Suprapubic skin (tissue), 4 donors: ENCODE data around the gene CD2AP. TPM values are rescaled to one million over a fixed set of nuclear protein-coding genes. Genes with fewer than 3 reads are reported as not detected.

Experiments
- DNase-seq, 2 donors: peaks; one replicate each; pipeline ENCODE4 v3.0.0-alpha.2; 2019; ENCODE audit warnings: low spot score in 2 of 2
- H3K27ac ChIP-seq: fragments of 200-600 bp; sonication (generic); one replicate; pipeline ENCODE4 v1.5.1; 2019
- H3K27me3 ChIP-seq: fragments of 200-600 bp; sonication (generic); one replicate; pipeline ENCODE4 v1.5.1; 2019
- H3K36me3 ChIP-seq: fragments of 200-600 bp; sonication (generic); one replicate; pipeline ENCODE4 v1.5.1; 2019
- H3K4me1 ChIP-seq: fragments of 200-600 bp; sonication (generic); one replicate; pipeline ENCODE4 v1.5.1; 2019
- H3K4me3 ChIP-seq: fragments of 200-600 bp; sonication (generic); one replicate; pipeline ENCODE4 v1.5.1; 2019; ENCODE audit warnings: mild to moderate bottlenecking
- H3K9me3 ChIP-seq: fragments of 200-600 bp; sonication (generic); one replicate; pipeline ENCODE4 v1.5.1; 2019
- CTCF ChIP-seq, 2 donors: fragments of 200-600 bp in 1 of 2; fragments of 450-650 bp in 1 of 2; sonication (generic) in 1 of 2; IDR thresholded peaks; one replicate each; pipeline ENCODE4 v1.5.1; 2016 to 2019; ENCODE audit warnings: antibody characterized with exemption in 2 of 2, mild to moderate bottlenecking in 1 of 2, moderate library complexity in 1 of 2
- EP300 ChIP-seq: sonication (generic); formaldehyde crosslinking; IDR thresholded peaks from one replicate; pipeline ENCODE4 v1.6.1; 2017; ENCODE audit warnings: antibody characterized with exemption
- POLR2A ChIP-seq, 2 donors: fragments of 450-650 bp; IDR thresholded peaks; one replicate each; pipeline ENCODE4 v1.6.1; 2017; ENCODE audit warnings: antibody characterized with exemption in 2 of 2, mild to moderate bottlenecking in 2 of 2, moderate library complexity in 2 of 2
- POLR2AphosphoS5 ChIP-seq, 3 donors: sonication (generic); formaldehyde crosslinking; IDR thresholded peaks; one replicate each; pipeline ENCODE4 v1.6.1; 2017; ENCODE audit warnings: antibody characterized with exemption in 3 of 3
- WGBS: methylation state at CpG from one replicate; pipeline ENCODE4 v1.1.5; 2018; 5-methylcytosine and 5-hydroxymethylcytosine counted together
- total RNA-seq, 4 donors: library from RNA; depleted of rRNA; stranded (reverse); fragments of >200 nt; gene quantifications; one replicate each; pipeline ENCODE4 v1.1.0, GENCODE V29; 2016

The CD2AP gene
- total RNA-seq, 4 donors from 2014 or later = 20.4 to 41.8 (median 28.3) TPM

GRCh38 chr6:47502920-47503319, 25.3 kb downstream of the CD2AP start:
- no peak for DNase-seq
- 78% methylated on average over 2 of the region's 2 CpGs for WGBS
- H3K27me3 ChIP-seq = no peaks in the 10 kb centered on the region
- no peak overlapping the region for H3K4me3 ChIP-seq
- TF ChIP-seq POLR2AphosphoS5 (IDR thresholded peaks at IDR 0.05) (no peak), EP300 (no peak), CTCF (IDR thresholded peaks at IDR 0.05) (no peak), POLR2A (IDR thresholded peaks at IDR 0.05) (no peak)
- no peaks in the 10 kb centered on the region for H3K9me3 ChIP-seq
- peaks cover 12% of the 10 kb centered on the region for H3K4me1 ChIP-seq
- peaks cover 12% of the 10 kb centered on the region for H3K36me3 ChIP-seq
- H3K27ac ChIP-seq = no peak overlapping the region

- Histone ChIP-seq H3K4me3 (no peak overlapping the region), H3K27me3 (no peaks in the 10 kb centered on the region), H3K36me3 (peaks cover 34% of the 10 kb centered on the region), H3K4me1 (no peaks in the 10 kb centered on the region), H3K27ac (no peak overlapping the region), H3K9me3 (peaks cover 14% of the 10 kb centered on the region)
- 97% methylated on average over 1 of the region's 1 CpG for WGBS
- TF ChIP-seq POLR2A (IDR thresholded peaks at IDR 0.05) = no peak
- no peak for TF ChIP-seq EP300
- TF ChIP-seq CTCF (IDR thresholded peaks at IDR 0.05) = no peak
- no peak for TF ChIP-seq POLR2AphosphoS5 (IDR thresholded peaks at IDR 0.05)
- no peak for DNase-seq
Measured at GRCh38 chr6:47509937-47510336, 32.3 kb downstream of the CD2AP start.

GRCh38 chr6:47512872-47513271, 35.3 kb downstream of the CD2AP start:
- no peak for TF ChIP-seq POLR2A (IDR thresholded peaks at IDR 0.05)
- peaks cover 14% of the 10 kb centered on the region for H3K9me3 ChIP-seq

GRCh38 chr6:47519279-47519678, 41.7 kb downstream of the CD2AP start:
- Histone ChIP-seq H3K9me3 (no peaks in the 10 kb centered on the region), H3K27ac (no peak overlapping the region), H3K4me1 (no peaks in the 10 kb centered on the region), H3K4me3 (no peak overlapping the region), H3K36me3 (no peaks in the 10 kb centered on the region), H3K27me3 (no peaks in the 10 kb centered on the region)
- WGBS = 80% methylated on average over 2 of the region's 2 CpGs
- TF ChIP-seq POLR2AphosphoS5 (IDR thresholded peaks at IDR 0.05) (no peak), POLR2A (IDR thresholded peaks at IDR 0.05) (no peak), EP300 (no peak), CTCF (IDR thresholded peaks at IDR 0.05) (no peak)
- DNase-seq = no peak

More at GRCh38 chr6:47512872-47513271, 35.3 kb downstream of the CD2AP start:
- DNase-seq = no peak
- no peak overlapping the region for H3K4me3 ChIP-seq
- no peaks in the 10 kb centered on the region for H3K27me3 ChIP-seq
- H3K27ac ChIP-seq = no peak overlapping the region
- no peaks in the 10 kb centered on the region for H3K4me1 ChIP-seq
- peaks cover 22% of the 10 kb centered on the region for H3K36me3 ChIP-seq

GRCh38 chr6:47520282-47520681, 42.7 kb downstream of the CD2AP start:
- no peaks in the 10 kb centered on the region for H3K4me1 ChIP-seq
- H3K36me3 ChIP-seq = no peaks in the 10 kb centered on the region
- 83% methylated on average over 6 of the region's 6 CpGs for WGBS
- TF ChIP-seq CTCF (IDR thresholded peaks at IDR 0.05) (no peak), POLR2A (IDR thresholded peaks at IDR 0.05) (no peak), POLR2AphosphoS5 (IDR thresholded peaks at IDR 0.05) (no peak), EP300 (no peak)
- H3K4me3 ChIP-seq = no peak overlapping the region
- no peak for DNase-seq
- no peaks in the 10 kb centered on the region for H3K27me3 ChIP-seq
- no peaks in the 10 kb centered on the region for H3K9me3 ChIP-seq
- H3K27ac ChIP-seq = no peak overlapping the region

GRCh38 chr6:47521961-47522360, 44.4 kb downstream of the CD2AP start:
- no peak for DNase-seq
- Histone ChIP-seq H3K27ac (no peak overlapping the region), H3K27me3 (no peaks in the 10 kb centered on the region), H3K36me3 (no peaks in the 10 kb centered on the region), H3K9me3 (no peaks in the 10 kb centered on the region), H3K4me3 (no peak overlapping the region), H3K4me1 (no peaks in the 10 kb centered on the region)
- 96% methylated on average over 6 of the region's 6 CpGs for WGBS
- TF ChIP-seq POLR2A (IDR thresholded peaks at IDR 0.05) = no peak
